ENCODE measurements around the gene SBSN.

DNA sequence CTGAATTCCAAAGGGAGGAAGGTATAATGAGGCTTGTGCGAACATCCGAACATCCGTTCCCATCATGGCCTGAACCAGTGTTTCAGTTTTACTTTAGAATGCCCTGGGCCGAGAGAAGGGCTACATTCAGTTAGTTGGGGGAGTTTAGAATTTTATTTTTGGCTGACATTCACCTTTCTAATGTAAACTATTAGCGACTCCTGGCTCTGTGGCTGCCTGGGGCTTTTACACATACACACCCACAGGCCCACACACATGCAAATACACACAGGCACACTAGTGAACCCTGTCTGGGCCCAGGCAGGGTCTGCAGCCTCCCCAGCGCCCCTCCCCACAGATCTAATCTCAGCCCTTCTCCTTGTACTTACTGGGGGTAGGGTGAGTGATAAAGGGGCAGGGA, 11.2 kb upstream of the SBSN start:
- TF ChIP-seq, protein P1, sequence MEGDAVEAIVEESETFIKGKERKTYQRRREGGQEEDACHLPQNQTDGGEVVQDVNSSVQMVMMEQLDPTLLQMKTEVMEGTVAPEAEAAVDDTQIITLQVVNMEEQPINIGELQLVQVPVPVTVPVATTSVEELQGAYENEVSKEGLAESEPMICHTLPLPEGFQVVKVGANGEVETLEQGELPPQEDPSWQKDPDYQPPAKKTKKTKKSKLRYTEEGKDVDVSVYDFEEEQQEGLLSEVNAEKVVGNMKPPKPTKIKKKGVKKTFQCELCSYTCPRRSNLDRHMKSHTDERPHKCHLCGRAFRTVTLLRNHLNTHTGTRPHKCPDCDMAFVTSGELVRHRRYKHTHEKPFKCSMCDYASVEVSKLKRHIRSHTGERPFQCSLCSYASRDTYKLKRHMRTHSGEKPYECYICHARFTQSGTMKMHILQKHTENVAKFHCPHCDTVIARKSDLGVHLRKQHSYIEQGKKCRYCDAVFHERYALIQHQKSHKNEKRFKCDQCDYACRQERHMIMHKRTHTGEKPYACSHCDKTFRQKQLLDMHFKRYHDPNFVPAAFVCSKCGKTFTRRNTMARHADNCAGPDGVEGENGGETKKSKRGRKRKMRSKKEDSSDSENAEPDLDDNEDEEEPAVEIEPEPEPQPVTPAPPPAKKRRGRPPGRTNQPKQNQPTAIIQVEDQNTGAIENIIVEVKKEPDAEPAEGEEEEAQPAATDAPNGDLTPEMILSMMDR (conservative IDR thresholded peaks at IDR 0.05) = no peak
- TF ChIP-seq ZFX (IDR thresholded peaks at IDR 0.05) = no peak
